Glomerular visceral epithelial cell (primary cell): ENCODE results near the gene MTA3.

Experiments
- DNase-seq: peaks from one replicate; pipeline ENCODE4 v3.0.0-alpha.2; 2016; ENCODE audit errors: extremely low spot score

The MTA3 gene

GRCh38 chr2:42787424-42787787 lies 219.0 kb downstream of the MTA3 start:
- no peak for DNase-seq

- no peak for DNase-seq
These were observed 219.5 kb downstream of the MTA3 start for GRCh38 chr2:42787788-42788477.

- no peak for DNase-seq
These were observed 220.0 kb downstream of the MTA3 start for GRCh38 chr2:42788478-42788793.

DNA sequence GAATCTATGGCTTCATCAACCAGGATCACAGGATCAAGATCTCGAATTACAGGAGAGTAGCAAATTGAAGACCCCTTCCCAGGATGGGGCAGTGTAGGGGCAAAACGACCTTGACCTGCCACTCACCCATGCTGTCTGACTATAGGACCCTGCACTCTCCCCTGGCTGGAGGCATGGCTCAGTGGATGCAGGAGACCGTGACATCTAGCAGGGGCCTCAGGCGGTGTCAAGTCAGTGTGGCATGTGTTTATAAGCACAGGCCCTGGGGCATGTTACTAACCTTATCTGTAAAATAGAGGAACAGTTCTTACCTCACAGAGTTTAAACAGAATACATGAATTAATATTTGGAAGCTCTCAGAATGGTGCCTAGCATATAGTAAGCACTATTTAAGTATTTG lies 220.4 kb downstream of the MTA3 start:
- no peak for DNase-seq

- DNase-seq = no peak
These were observed 221.3 kb downstream of the MTA3 start for GRCh38 chr2:42789751-42790150.

DNA sequence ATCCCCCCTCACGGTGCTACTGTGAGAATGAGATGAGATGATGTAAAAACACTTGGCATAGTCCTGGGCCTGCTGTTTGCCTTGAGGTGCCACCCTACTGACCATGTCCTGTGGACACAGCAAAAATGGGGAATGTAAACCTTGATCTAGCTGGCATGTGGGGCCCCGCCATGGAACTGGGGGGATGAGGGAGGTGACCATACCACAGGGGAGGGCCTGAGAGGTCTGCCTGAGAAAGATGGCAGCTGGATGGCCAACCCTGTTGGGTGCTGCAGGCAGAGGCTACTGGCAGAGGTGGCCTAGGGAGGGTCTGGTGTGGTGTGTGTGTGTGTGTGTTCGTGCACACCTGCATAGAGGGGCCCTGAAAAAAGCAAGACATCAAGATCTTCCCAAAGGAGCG lies 223.2 kb downstream of the MTA3 start:
- no peak for DNase-seq

DNA sequence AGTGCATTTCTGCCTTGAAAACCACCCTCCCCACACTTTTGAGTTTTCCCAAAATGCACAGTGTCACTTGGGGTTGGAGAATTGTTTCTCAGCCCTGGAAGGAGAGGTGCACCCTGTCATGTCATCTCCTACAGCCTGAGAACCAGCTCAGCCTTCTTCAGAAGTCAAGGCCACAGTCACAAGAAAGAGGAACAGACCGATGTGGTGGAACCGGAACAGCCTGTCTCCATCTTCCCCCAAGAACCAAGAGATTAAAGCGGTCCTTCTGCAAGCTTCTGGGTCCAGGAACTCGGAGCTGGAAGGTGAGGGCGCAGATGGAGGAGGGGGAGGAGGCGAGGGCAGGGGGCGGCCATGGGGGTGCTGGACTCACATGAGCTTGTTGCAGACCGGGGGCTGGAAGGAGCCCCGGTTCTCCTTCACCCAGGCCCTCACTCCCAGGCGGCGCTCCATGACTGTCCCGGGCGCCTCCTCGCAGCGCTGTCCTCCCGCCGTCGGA lies 223.7 kb downstream of the MTA3 start:
- DNase-seq = no peak

DNA sequence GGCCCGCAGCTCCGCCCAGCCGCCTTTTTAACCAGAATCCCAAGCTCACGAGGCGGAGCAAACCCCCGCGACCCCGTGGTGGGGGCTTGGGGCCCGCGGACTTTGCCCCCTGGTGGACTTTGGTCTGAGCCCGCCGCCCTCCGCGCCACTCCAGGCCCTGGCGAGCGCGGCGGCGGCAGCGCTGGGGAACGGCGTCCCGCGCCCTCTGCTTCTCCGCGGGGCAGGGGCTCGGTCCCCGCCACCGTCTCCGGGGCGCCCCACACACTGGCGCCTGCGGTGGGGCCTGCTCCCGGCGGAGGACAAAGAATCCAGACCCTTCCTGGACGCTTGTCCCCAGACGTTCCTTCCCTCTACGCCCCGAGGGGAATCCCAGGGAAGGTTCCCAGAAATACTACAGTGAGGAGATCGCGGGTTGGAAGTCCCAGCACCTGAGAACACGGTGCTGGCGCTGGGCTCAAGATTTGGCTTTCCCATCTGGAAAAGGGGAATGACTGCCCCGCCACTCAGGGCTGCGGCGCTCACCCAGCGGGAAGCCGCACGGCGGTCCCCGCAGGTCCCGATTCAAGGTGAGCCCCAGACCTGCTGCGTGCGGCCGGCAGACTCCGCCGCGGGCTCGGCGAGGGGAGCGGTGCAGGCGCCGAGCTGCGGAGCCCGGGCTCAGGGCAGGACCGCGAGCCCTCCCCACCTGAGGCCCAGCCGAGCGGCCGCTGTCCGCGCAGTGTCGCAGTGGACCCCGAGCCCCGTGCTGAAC lies 224.3 kb downstream of the MTA3 start, which contains the start of gene HAAO:
TSS of gene HAAO (minus strand) at position 1 of the 751 bp plus-strand sequence. CDS start 47 bp downstream, outside the sequence.
- no peak for DNase-seq

DNA sequence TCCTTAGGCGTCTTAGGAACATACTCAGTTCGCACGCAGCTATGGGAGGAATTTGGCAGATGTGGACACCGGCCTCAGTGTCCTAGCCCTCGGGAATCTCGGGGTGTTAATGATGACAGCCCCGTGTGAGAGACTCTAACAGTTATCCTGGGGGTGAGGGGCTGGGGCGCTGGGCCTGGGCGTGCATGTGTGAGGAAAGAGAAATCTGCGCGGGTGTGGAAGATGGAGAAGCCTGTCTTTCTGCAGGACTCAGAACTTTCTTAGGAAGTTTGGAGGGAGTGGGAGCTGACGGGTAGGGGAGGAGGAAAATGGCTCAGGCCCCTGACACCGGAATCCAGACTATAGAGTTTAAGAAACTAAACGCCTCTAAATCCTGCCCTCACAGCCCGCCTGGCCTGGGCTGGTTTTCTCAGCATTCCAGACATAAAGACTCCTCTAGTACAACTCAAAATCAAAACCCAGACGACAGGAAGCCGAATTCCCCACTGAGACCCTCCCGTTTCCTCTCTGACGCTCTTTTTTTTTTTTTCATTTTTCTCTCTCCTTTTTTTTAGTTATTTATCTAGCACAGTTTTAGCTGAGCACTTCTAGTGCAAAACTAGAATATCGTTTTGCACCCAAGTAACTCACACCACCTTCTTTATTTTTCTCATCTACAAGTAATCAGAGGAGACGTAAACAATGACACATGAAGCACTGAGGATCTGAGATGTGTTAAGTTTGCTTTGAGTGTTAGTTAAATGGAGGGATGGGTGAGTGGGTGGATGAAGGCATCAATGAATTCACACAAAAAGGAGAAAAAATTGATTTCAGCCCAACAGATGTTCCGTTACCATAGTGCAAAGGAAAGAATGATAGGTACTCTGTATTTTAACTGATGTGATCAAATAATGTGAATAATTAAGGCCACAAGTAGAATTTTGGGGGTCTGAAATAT lies 225.2 kb downstream of the MTA3 start:
- DNase-seq = no peak

DNA sequence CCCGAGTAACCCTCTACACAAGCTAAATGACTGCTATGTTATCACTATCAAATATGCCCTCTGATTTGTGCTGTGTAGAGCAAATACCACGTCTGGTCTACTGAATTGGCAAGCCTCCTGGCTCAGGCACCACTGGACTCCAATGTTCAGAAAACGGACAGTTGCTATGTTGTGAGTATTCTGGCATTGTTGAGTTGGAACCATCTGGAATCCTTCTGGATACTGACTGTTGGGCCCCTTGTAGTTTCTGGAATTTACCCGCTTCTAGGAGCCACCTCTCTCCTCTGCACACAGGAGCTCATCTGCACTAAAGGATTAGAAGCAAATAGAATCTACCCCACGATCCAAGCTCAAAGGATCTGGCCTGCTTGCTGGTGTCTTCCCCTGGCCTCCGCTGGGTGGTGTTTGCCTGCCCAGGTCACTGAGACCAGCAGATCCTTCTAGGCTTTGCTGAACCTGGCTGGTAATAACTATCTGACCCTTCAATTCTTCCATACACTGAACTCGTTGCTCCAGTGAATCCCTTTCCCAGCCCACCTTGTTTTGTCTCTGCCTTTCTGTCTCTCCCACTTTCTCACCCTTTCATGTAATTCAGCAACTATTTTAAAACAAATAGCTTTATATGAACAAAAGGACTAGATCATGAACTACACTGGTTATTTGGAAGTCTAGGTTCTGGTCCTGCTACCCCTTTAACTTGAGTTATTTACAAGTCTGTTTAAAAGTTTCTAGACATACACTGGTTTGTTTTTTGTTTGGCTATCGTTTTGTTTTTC lies 226.0 kb downstream of the MTA3 start:
- DNase-seq = no peak

DNA sequence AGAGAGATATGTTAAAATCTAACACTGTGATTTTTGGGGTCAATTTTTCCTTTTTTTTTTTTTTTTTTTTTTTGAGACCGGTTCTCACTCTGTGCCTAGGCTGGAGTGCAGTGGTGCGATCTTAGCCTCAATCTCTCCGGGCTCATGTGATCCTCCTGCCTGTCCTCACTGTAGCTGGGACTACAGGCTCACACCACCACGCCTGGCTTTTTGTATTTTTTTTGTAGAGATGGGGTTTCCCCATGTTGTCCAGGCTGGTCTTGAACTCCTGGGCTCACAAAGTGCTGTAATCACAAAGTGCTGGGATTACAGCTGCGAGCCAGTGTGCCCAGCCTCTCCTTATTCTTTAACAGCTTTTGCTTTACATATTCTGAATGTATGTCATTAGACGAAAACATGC lies 226.8 kb downstream of the MTA3 start:
- DNase-seq = no peak

DNA sequence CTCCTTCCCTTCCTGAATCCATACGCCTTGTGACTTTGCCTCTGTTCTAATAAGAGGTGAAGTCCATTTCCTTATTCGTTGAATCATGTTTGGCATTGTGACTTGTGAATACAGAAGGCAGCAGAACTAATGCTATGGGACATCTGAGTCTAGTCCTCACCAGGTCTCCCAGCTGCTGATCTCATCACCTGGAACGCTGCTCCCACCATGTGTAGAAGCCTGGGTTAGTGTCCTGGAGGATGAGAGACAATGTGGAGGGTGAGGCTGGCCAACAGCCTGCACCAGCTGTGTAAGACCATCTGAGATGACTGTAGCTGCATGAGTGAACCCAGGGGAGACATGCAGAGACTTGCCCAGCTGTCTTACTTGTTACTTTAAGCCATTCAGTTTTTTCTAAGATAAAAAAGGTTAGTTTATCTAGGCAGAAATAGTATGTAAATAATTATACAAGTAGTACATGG lies 227.4 kb downstream of the MTA3 start:
- DNase-seq = peak; percentile 36

DNA sequence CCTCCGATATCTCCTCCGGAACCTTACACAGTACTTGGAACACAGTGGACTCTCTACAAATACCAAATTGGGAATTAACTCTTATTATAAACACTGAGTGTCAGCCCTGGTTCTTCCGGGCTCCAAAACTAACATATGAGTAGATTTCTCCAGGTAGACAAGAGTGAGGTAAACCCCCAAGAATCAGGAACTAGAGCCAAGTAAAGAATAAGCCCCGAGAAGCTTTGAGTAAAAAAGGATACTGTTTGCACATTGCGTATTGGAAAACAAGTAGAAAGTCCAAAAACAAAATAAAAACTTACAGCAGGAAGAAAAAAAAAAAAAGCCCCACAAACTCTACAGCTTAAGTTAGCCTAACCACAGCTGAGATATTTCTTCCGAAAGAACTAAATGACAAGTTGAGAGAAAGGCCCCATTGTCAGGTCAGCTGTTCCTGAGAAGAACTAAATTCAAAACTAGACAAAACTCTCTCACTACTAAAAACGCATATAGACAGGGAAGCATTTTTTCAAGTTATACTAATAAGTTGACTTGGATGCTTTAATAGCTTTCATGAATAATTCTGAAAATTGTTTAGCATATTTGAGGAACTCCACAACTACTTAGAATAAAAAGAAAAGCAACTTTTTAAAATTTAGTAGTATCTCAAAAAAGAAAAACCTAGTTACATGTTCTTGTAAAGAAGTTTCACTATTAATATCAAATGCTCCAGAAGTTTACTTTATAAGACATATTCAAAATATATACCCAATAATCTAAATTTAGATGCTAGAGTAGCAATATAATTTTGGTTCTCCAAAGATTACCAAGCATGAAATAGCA lies 228.2 kb downstream of the MTA3 start:
- no peak for DNase-seq

- no peak for DNase-seq
These were observed 228.8 kb downstream of the MTA3 start for GRCh38 chr2:42797281-42797680.

DNA sequence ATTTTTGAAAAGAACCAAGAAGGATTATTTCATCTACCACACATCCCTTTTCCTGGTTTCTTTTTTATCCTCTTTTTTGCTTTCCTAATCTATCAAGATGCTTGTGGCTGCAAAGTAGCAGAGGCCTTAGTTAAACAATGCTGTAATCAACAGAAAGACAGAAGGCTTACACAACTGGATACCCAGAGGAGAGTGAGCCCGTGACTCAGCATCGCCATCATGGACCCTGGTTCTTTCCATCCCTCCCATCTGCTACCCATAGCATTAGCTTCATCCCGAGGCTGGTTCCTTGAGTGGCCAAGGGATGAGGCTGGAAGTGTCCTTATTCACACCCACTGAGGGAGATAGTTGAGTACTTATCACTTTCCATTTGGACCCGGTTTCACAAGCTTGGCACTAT lies 231.4 kb downstream of the MTA3 start:
- DNase-seq = no peak

DNA sequence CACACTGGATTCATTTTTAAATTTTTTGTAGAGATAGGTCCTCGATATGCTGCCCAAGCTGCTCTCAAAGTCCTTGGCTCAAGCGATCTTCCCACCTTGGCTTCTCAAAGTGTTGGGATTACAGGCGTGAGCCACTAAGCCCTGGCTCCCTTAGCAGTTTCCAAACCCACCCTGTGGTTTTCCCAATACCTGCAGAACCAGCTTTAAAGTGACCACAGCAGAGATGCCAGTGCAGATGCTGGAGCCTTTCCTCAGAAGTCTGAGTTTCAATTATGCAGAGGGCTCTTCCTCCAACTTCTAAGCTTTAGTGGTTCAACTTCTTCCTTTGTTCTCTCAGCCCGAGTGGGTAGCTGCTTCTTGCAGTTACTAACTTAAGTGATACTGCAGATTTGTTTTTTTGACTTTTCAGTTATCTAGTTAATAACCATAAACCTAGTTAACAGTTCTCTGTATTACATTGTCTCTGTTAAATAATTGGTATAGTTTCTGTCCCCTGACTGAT lies 232.1 kb downstream of the MTA3 start:
- DNase-seq = no peak

DNA sequence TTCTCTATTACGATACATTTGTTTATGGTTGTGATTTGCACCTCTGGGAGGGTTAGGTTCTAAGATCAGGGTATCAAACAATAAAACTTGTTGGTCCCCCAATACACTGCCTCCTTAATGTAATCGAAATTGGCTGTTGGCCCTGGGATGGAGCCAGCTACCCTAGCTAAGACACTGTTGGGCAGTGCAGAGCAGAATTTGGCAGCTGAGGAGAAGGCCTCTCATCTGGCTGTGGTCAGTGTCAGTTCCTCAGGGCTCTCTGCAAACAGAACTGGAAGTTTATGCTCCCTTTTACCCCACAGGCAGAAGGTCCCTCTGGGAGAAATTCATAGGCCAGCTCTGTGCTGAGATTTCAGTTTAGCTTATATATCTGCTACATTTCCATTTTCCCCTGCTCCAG lies 232.5 kb downstream of the MTA3 start:
- no peak for DNase-seq

GRCh38 chr2:42801381-42801780 lies 232.9 kb downstream of the MTA3 start:
- DNase-seq = peak; percentile 16

DNA sequence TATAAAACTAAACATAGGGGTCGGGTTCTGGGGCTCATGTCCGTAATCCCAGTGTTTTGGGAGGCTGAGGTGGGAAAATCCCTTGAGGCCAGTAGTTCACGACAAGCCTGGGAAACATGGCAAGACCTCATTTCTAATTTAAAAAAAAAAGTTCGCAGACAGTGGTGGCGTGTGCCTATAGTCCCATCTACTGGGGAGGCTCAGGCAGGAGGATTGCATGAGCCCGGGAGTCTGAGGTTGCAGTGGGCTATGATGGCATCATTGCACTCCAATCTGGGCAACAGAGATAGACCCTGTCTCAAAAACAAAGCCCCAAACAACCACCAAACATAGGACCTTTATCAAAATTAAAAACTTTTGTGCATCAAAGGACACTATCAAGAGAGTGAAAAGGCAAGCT lies 233.7 kb downstream of the MTA3 start:
- no peak for DNase-seq

- no peak for DNase-seq
These were observed 235.9 kb downstream of the MTA3 start for GRCh38 chr2:42804338-42804737.
